Right atrium auricular region (tissue), 2 donors: ENCODE results near the gene PRKCH. TPM values are rescaled to one million over a fixed set of nuclear protein-coding genes. Genes with fewer than 3 reads are reported as not detected.

Source experiments
- DNase-seq: peaks from one replicate; pipeline ENCODE4 v3.0.0-alpha.2; 2019; ENCODE audit warnings: low spot score
- H3K27ac ChIP-seq, 2 donors: fragments of 200-600 bp; sonication (generic); 1 replicate in 1 of 2; 2 replicates in 1 of 2; pipeline ENCODE4 v1.5.1; 2016 to 2019
- H3K27me3 ChIP-seq, 2 donors: fragments of 200-600 bp; sonication (generic); one replicate each; pipeline versions ENCODE4 v1.5.1 to v1.6.0; 2017 to 2019
- H3K36me3 ChIP-seq: fragments of 200-600 bp; sonication (generic); one replicate; pipeline ENCODE4 v1.5.1; 2016
- H3K4me1 ChIP-seq, 2 donors: fragments of 200-600 bp; sonication (generic); one replicate each; pipeline versions ENCODE4 v1.5.1 to v1.6.0; 2017 to 2019
- H3K4me3 ChIP-seq, 2 donors: fragments of 200-600 bp; sonication (generic); 1 replicate in 1 of 2; 2 replicates in 1 of 2; pipeline ENCODE4 v1.5.1; 2017 to 2019; ENCODE audit warnings: mild to moderate bottlenecking in 1 of 2, moderate library complexity in 1 of 2
- H3K9me3 ChIP-seq, 2 donors: fragments of 200-600 bp; sonication (generic); one replicate each; pipeline ENCODE4 v1.5.1; 2019
- total RNA-seq, 2 donors: library from RNA; depleted of rRNA; stranded (reverse); fragments of >200 nt; gene quantifications; one replicate each; pipeline ENCODE4 v1.1.0, GENCODE V29; 2016
- TF ChIP-seq, protein P1 (sequence below), 2 donors: fragments of 200-600 bp; sonication (generic); IDR thresholded peaks; one replicate each; pipeline ENCODE4 v1.5.1; 2019; ENCODE audit warnings: antibody characterized with exemption in 2 of 2

Gene PRKCH
- total RNA-seq, 2 donors from 2014 or later = 24.9 to 40.3 TPM

GRCh38 chr14:61587081-61587713 is 265.8 kb downstream of the PRKCH start:
- TF ChIP-seq, protein P1, sequence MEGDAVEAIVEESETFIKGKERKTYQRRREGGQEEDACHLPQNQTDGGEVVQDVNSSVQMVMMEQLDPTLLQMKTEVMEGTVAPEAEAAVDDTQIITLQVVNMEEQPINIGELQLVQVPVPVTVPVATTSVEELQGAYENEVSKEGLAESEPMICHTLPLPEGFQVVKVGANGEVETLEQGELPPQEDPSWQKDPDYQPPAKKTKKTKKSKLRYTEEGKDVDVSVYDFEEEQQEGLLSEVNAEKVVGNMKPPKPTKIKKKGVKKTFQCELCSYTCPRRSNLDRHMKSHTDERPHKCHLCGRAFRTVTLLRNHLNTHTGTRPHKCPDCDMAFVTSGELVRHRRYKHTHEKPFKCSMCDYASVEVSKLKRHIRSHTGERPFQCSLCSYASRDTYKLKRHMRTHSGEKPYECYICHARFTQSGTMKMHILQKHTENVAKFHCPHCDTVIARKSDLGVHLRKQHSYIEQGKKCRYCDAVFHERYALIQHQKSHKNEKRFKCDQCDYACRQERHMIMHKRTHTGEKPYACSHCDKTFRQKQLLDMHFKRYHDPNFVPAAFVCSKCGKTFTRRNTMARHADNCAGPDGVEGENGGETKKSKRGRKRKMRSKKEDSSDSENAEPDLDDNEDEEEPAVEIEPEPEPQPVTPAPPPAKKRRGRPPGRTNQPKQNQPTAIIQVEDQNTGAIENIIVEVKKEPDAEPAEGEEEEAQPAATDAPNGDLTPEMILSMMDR (IDR thresholded peaks at IDR 0.05) = no peak
- DNase-seq = no peak
- no peaks in the 10 kb centered on the region for H3K27me3 ChIP-seq
- H3K36me3 ChIP-seq = no peaks in the 10 kb centered on the region
- H3K4me1 ChIP-seq = peaks cover 0 to 28% of the 10 kb centered on the region in 2 donors
- peak overlapping the region; percentile 35 to 65 for H3K27ac ChIP-seq
- no peak overlapping the region for H3K4me3 ChIP-seq
- no peaks in the 10 kb centered on the region for H3K9me3 ChIP-seq

GRCh38 chr14:61588419-61588901 is 267.1 kb downstream of the PRKCH start:
- TF ChIP-seq, protein P1 (IDR thresholded peaks at IDR 0.05) = no peak
- H3K36me3 ChIP-seq = no peaks in the 10 kb centered on the region
- H3K9me3 ChIP-seq = no peaks in the 10 kb centered on the region
- no peak overlapping the region for H3K27ac ChIP-seq
- no peak overlapping the region for H3K4me3 ChIP-seq
- no peaks in the 10 kb centered on the region for H3K27me3 ChIP-seq
- peaks cover 0 to 21% of the 10 kb centered on the region in 2 donors for H3K4me1 ChIP-seq
- no peak for DNase-seq

GRCh38 chr14:61589691-61590581 is 268.6 kb downstream of the PRKCH start:
- no peak for DNase-seq
- H3K36me3 ChIP-seq = no peaks in the 10 kb centered on the region
- no peak overlapping the region for H3K4me3 ChIP-seq
- TF ChIP-seq, protein P1 (IDR thresholded peaks at IDR 0.05) = no peak
- no peak overlapping the region for H3K27ac ChIP-seq
- no peaks in the 10 kb centered on the region for H3K27me3 ChIP-seq
- peaks cover 0 to 21% of the 10 kb centered on the region in 2 donors for H3K4me1 ChIP-seq
- no peaks in the 10 kb centered on the region for H3K9me3 ChIP-seq

DNA sequence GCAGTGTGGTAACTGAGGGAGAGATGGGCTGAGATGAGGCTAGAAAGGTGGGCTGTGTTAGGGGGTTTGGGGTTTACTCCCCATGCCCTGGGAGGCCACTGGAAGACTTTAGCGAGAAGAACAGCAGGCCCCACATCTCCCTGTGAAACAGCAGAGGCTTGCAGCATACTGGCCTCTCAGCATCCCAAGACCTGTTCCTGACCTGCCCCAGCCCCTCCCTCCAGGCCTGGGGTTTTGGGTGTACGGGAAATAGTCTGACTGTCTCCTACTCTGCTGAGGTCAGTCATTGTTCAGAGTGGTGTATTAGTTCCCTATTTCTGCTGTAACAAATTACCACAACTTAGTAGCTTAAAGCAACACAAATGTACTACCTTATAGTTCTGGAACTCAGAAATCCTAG is 270.5 kb downstream of the PRKCH start:
- TF ChIP-seq, protein P1 (IDR thresholded peaks at IDR 0.05) = no peak
- no peak overlapping the region for H3K4me3 ChIP-seq
- no peaks in the 10 kb centered on the region for H3K36me3 ChIP-seq
- no peaks in the 10 kb centered on the region for H3K9me3 ChIP-seq
- DNase-seq = no peak
- H3K4me1 ChIP-seq = peaks cover 0 to 3% of the 10 kb centered on the region in 2 donors
- H3K27ac ChIP-seq = no peak overlapping the region
- no peaks in the 10 kb centered on the region for H3K27me3 ChIP-seq

DNA sequence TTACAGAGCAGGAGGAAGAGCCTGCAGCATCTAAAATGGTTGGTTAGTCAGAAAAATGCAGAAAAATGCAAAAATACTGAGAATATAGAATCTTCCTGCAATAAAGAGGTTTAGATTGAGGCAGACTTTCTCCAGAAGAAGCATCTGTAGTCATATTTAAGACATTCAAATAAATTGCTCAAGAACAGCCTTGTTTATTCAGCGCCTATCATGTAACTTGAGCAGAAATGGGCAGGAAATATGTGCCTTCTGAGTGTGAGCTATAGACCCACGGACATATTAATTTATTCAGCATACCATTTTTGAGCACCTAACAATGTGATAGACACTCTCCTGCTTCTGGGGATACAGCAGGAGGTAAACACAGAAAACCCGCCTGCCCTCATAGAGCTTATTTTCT is 272.0 kb downstream of the PRKCH start:
- DNase-seq = no peak
- TF ChIP-seq, protein P1 (IDR thresholded peaks at IDR 0.05) = no peak
- no peaks in the 10 kb centered on the region for H3K36me3 ChIP-seq
- H3K4me3 ChIP-seq = no peak overlapping the region
- H3K27ac ChIP-seq = no peak overlapping the region
- peaks cover 0 to under 1% of the 10 kb centered on the region in 2 donors for H3K4me1 ChIP-seq
- no peaks in the 10 kb centered on the region for H3K27me3 ChIP-seq
- H3K9me3 ChIP-seq = no peaks in the 10 kb centered on the region
